Mesothelial cell of epicardium (in vitro differentiated cells): ENCODE measurements around the gene ATP6V1E1. TPM values are rescaled to one million over a fixed set of nuclear protein-coding genes. Genes with fewer than 3 reads are reported as not detected.

Source experiments
- DNase-seq, 2 experiments: peaks; one replicate each; pipeline ENCODE4 v3.0.0; 2021; ENCODE audit warnings: low spot score in 2 of 2; ENCODE audit not compliant: unreplicated experiment in 2 of 2
- H3K27ac Mint-ChIP-seq: 2 replicates; pipeline ENCODE4 v1.8.0; 2021; ENCODE audit warnings: mixed read lengths
- H3K27me3 Mint-ChIP-seq: 2 replicates; pipeline ENCODE4 v1.8.0; 2021; ENCODE audit warnings: low read depth, mixed read lengths
- H3K36me3 Mint-ChIP-seq: 2 replicates; pipeline ENCODE4 v1.8.0; 2021; ENCODE audit warnings: mixed read lengths
- H3K4me1 Mint-ChIP-seq: 2 replicates; pipeline ENCODE4 v1.8.0; 2021; ENCODE audit warnings: mixed read lengths
- H3K4me3 Mint-ChIP-seq: 2 replicates; pipeline ENCODE4 v1.8.0; 2021; ENCODE audit warnings: mild to moderate bottlenecking, moderate library complexity, mixed read lengths
- H3K9me3 Mint-ChIP-seq: 2 replicates; pipeline ENCODE4 v1.8.0; 2021; ENCODE audit warnings: mixed read lengths
- CTCF ChIP-seq: fragments of 200-600 bp; sonication (generic); IDR thresholded peaks from one replicate; pipeline ENCODE4 v1.5.0; 2021; ENCODE audit warnings: antibody characterized with exemption; ENCODE audit not compliant: unreplicated experiment
- total RNA-seq: library from RNA; stranded (reverse); gene quantifications from 3 replicates; pipeline ENCODE4 v1.2.1, GENCODE V29; 2021

The ATP6V1E1 gene
- total RNA-seq, 1 donor from 2014 or later, result 53.2 TPM

DNA sequence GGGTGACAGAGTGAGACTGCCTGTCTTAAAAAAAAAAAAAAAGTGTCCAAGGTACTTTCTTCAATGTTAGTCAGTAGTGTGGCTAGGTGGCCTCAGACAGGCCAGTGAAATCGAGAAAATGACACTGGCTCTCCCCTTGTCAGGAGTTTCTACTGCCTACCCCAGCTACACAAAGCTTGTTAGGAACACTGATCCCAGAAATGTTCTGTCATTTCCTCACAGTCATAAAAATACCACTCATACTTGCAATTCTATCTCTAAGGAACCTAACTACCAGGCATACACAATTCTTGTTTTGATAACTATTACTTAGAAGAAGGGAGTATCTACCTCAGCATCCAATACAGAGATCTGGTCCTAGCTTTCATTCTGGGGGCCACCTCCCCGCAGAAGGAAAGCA is 31.3 kb downstream of the ATP6V1E1 start:
- Mint-ChIP-seq H3K9me3 (peaks cover 5% of the 10 kb centered on the region), H3K4me3 (no peak overlapping the region), H3K27ac (no peak overlapping the region), H3K4me1 (no peaks in the 10 kb centered on the region), H3K27me3 (no peaks in the 10 kb centered on the region), H3K36me3 (peaks cover 51% of the 10 kb centered on the region)
- TF ChIP-seq CTCF, result no peak
- no peak for DNase-seq

DNA sequence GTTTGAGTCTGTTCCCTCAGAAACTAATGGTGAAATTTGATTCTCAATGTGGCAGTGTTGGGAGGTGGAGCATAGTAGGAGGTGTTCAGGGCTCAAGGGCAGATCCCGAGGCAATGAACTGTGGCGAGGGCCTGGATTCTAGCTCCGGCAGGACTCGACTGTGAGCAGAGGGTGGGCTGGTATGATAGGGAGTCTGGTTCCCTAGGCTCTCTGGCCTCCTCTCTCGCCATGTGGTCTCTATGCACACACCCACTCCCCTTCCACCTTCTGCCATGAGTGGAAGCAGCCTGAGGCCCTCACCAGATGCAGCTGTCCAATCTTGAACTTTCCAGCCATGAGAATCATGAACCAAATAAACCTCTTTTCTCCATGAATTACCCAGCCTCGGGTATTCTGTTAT is 32.3 kb downstream of the ATP6V1E1 start:
- no peak for TF ChIP-seq CTCF
- no peak overlapping the region for H3K27ac Mint-ChIP-seq
- H3K36me3 Mint-ChIP-seq, result peaks cover 57% of the 10 kb centered on the region
- DNase-seq, result no peak
- H3K9me3 Mint-ChIP-seq, result peaks cover 5% of the 10 kb centered on the region
- no peak overlapping the region for H3K4me3 Mint-ChIP-seq
- H3K27me3 Mint-ChIP-seq, result no peaks in the 10 kb centered on the region
- no peaks in the 10 kb centered on the region for H3K4me1 Mint-ChIP-seq

DNA sequence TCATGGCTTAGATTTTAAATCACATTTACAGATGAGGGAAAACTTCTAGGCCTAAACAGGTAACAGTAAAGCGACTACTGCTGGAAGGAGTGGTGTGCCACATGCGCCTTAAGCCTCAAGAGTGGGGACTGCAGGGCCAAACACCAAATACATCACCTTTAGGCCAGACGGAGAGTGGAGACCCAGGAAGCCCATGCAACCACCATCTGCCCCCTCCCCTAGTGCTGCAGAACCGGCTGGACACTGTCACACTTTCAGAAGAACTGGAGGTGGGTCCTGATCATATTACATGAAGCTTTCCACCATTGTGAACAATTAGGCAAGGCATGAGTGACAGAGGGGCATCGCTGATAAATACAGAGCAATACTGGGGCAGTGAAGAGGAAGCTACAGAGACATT is 36.3 kb downstream of the ATP6V1E1 start:
- no peak for DNase-seq
- Mint-ChIP-seq H3K27ac (no peak overlapping the region), H3K27me3 (no peaks in the 10 kb centered on the region), H3K36me3 (peaks cover 44% of the 10 kb centered on the region), H3K9me3 (peaks cover 5% of the 10 kb centered on the region), H3K4me1 (no peaks in the 10 kb centered on the region), H3K4me3 (no peak overlapping the region)
- TF ChIP-seq CTCF, result no peak

- H3K4me1 Mint-ChIP-seq, result no peaks in the 10 kb centered on the region
- DNase-seq, result no peak
- TF ChIP-seq CTCF, result no peak
- no peaks in the 10 kb centered on the region for H3K9me3 Mint-ChIP-seq
- H3K4me3 Mint-ChIP-seq, result no peak overlapping the region
- no peak overlapping the region for H3K27ac Mint-ChIP-seq
- peaks cover 34% of the 10 kb centered on the region for H3K36me3 Mint-ChIP-seq
- H3K27me3 Mint-ChIP-seq, result no peaks in the 10 kb centered on the region
These were observed 38.0 kb downstream of the ATP6V1E1 start for GRCh38 chr22:17590586-17590985.

DNA sequence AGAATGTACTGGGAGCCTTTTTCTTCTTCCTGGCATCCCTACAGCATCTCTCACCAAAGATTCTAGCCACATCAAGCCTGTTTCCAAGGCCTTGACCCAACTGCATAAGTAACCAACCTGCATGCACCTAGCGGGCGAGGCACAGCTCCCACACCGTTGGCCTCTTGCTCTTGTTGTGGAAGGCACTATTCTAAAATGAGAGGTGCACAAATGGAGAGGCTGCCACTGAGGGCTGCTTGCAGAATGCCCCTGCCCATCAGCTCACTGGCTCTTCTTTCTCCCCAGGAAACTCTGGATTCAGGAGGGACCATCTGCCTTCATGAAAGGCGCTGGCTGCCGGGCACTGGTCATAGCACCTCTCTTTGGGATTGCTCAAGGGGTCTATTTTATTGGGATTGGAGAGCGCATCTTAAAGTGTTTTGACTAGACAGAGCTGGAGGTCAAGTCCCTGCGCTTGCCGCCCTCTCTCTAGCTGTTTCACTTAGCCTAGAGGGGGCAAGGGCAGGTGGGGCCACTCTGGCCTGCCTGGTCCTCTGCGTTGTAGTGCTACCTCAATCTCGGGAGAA is 38.7 kb downstream of the ATP6V1E1 start:
- H3K27me3 Mint-ChIP-seq, result no peaks in the 10 kb centered on the region
- no peak overlapping the region for H3K27ac Mint-ChIP-seq
- H3K4me3 Mint-ChIP-seq, result no peak overlapping the region
- H3K9me3 Mint-ChIP-seq, result no peaks in the 10 kb centered on the region
- no peak for TF ChIP-seq CTCF
- H3K36me3 Mint-ChIP-seq, result peaks cover 29% of the 10 kb centered on the region
- no peak for DNase-seq
- H3K4me1 Mint-ChIP-seq, result no peaks in the 10 kb centered on the region

GRCh38 chr22:17588606-17589005 is 39.9 kb downstream of the ATP6V1E1 start:
- Mint-ChIP-seq H3K27ac (no peak overlapping the region), H3K27me3 (no peaks in the 10 kb centered on the region), H3K4me3 (no peak overlapping the region), H3K4me1 (no peaks in the 10 kb centered on the region), H3K9me3 (no peaks in the 10 kb centered on the region), H3K36me3 (peaks cover 20% of the 10 kb centered on the region)
- no peak for DNase-seq
- TF ChIP-seq CTCF, result no peak
